ENCODE measurements around the gene NALCN. TPM values are rescaled to one million over a fixed set of nuclear protein-coding genes. Genes with fewer than 3 reads are reported as not detected.

The NALCN gene
- total RNA-seq, 4 donors from 2014 or later: 0.67 to 2.0 (median 1.5) TPM

DNA sequence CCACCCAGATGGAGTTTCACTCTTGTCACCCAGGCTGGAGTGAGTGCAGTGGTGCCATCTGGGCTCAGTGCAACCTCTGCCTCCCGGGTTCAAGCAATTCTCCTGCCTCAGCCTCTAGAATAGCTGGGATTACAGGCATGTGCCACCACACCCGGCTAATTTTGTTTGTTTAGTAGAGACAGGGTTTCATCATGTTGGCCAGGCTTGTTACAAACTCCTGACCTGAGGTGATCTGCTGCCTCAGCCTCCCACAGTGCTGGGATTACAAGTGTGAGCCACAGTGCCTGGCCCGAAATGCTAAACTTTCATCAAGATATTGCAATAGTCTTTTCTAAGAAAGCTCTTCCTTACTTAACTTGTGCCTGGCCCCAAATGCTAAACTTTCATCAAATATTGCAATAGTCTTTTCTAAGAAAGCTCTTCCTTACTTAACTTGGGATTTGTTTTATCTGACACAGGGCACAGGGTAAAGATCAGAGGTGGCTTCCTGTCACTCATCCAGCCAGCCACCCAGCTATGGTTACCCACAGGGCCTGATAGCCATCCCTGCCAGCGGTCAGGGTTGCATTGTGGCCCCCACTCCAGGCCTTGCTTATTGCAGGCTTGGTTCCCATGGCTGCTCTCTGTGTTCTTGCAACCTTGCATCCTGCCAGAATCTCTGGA, 389.4 kb downstream of the NALCN start:
- no peak for DNase-seq (ENCODE audit: low spot score in 2 of 2)
- WGBS, 2 donors: 76 to 86% methylated on average over 4 of the region's 4 CpGs
- intact Hi-C loops (cut with DNase I; ENCODE audit: low total_unique reads): no loop called here
- no peak for TF ChIP-seq POLR2A (IDR thresholded peaks at IDR 0.05)
- TF ChIP-seq, protein P1, sequence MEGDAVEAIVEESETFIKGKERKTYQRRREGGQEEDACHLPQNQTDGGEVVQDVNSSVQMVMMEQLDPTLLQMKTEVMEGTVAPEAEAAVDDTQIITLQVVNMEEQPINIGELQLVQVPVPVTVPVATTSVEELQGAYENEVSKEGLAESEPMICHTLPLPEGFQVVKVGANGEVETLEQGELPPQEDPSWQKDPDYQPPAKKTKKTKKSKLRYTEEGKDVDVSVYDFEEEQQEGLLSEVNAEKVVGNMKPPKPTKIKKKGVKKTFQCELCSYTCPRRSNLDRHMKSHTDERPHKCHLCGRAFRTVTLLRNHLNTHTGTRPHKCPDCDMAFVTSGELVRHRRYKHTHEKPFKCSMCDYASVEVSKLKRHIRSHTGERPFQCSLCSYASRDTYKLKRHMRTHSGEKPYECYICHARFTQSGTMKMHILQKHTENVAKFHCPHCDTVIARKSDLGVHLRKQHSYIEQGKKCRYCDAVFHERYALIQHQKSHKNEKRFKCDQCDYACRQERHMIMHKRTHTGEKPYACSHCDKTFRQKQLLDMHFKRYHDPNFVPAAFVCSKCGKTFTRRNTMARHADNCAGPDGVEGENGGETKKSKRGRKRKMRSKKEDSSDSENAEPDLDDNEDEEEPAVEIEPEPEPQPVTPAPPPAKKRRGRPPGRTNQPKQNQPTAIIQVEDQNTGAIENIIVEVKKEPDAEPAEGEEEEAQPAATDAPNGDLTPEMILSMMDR (IDR thresholded peaks at IDR 0.05): no peak
- H3K4me3 ChIP-seq (ENCODE audit: low read depth, poor library complexity, severe bottlenecking): no peak overlapping the region

DNA sequence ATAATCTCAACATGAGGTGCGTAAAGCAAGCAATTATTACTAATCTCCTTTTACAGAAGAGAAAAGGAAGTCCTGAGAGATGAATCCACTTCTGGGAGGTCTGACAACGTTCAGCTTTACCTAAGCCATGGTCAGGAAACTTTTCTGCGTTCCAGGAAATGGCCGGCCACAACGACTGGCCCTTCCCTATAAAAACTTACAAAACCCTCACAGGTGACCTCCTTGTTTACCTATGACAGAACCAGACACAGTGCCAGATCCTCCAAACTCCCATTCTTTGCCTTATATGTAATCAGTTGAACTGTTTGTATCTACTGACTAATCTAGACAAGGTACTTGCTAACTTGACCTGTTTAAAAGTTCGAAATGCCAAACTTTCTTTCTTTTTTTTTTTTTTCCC, 390.0 kb downstream of the NALCN start:
- DNase-seq (ENCODE audit: low spot score in 2 of 2): no peak
- TF ChIP-seq, protein P1 (IDR thresholded peaks at IDR 0.05): no peak
- no peak for TF ChIP-seq POLR2A (IDR thresholded peaks at IDR 0.05)
- H3K4me3 ChIP-seq (ENCODE audit: low read depth, poor library complexity, severe bottlenecking): no peak overlapping the region
- intact Hi-C loops (cut with DNase I; ENCODE audit: low total_unique reads): no loop called here
- WGBS, 2 donors: 66 to 67% methylated on average over 6 of the region's 6 CpGs

DNA sequence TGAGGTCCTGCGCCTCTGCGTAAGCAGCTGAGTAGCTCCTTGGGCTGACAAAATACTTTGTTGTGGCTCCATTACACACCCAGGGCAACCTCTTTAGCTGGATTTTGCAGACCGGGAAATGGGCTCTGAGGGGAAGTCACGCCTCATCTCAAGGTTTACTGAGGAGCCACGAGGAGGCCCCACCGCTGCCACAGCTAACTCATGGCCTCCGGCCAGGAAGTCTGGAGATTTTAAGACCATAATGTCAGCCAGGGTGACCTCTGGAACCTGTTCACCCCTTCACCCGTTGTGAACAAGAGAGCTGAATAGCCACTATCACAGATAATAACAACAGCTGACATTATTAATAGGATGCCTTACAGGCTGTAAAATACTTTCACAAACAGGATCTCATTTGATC, 390.4 kb downstream of the NALCN start:
- H3K4me3 ChIP-seq (ENCODE audit: low read depth, poor library complexity, severe bottlenecking): no peak overlapping the region
- intact Hi-C loops (cut with DNase I; ENCODE audit: low total_unique reads): no loop called here
- no peak for DNase-seq (ENCODE audit: low spot score in 2 of 2)
- TF ChIP-seq, protein P1 (IDR thresholded peaks at IDR 0.05): no peak
- no peak for TF ChIP-seq POLR2A (IDR thresholded peaks at IDR 0.05)
- WGBS, 2 donors: 63 to 64% methylated on average over 8 of the region's 8 CpGs

DNA sequence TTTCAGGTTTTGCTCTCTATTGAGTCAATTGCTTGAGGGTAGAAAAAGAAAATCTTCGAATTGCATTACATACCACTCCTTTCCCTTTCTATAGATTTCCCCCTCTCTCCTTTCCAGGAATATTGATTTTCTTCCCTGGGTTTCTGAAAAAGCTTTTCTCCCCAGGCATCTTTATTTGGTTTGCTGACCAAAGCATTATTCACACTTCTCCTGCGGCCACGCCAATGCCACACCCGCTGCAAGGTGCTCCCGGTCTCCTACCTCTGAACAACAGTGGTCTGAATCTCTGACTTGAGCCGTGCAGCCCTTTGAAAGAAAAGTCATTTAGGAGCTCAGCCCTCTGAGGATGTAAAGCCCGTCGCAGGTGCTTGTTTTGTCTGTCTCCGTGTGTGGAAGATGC, 390.8 kb downstream of the NALCN start:
- H3K4me3 ChIP-seq (ENCODE audit: low read depth, poor library complexity, severe bottlenecking): no peak overlapping the region
- TF ChIP-seq, protein P1 (IDR thresholded peaks at IDR 0.05): no peak
- TF ChIP-seq POLR2A (IDR thresholded peaks at IDR 0.05): no peak
- 77 to 84% methylated on average over 9 of the region's 9 CpGs for WGBS, 2 donors
- DNase-seq (ENCODE audit: low spot score in 2 of 2): no peak
- intact Hi-C loops (cut with DNase I; ENCODE audit: low total_unique reads): no loop called here

DNA sequence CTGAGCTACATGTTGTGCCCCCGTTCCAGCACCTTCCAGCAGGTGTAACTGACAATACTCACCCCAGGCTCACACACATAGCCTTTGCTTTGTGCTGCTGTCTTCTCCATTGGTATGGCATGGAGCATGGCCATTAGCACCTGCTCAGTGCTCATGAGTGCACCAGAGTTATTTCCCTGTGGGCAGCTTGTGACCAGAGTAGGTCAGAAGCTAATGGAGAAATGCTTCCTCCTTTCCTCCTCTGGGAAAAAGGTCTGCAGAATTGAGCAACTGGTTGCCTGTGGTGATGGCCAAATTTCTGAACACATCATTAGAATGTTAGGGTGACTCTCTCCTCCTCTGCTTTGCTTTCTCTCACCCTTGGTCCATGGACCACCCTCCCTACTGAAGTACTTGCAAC, 397.2 kb downstream of the NALCN start:
- no peak for DNase-seq (ENCODE audit: low spot score in 2 of 2)
- H3K4me3 ChIP-seq (ENCODE audit: low read depth, poor library complexity, severe bottlenecking): no peak overlapping the region
- 81 to 92% methylated on average over 1 of the region's 1 CpG for WGBS, 2 donors
- intact Hi-C loops (cut with DNase I; ENCODE audit: low total_unique reads): loop anchor here (10.0 kb wide), 1 partner anchor 416 kb away; no protein-coding TSS in a partner anchor
- TF ChIP-seq POLR2A (IDR thresholded peaks at IDR 0.05): no peak
- TF ChIP-seq, protein P1 (IDR thresholded peaks at IDR 0.05): no peak

DNA sequence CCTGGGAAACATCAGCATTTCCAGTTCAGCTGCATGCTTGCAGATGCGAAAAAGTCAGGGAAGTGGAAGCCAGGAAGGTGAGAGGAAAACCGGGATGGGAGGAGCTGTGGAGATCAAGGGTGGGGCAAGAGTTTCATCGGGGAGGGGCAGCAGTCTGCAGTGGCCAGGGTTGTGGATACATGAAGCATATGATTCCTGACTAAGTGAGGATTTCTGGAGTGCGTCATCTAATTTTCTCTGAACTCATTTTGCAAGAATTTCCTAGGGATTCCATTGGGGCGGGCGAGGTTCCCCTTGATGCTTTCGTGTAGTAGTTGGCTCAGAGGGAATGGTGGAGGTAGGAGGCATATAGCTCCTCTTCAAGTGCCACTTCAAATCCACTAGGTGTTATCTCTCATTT, 397.6 kb downstream of the NALCN start:
- DNase-seq (ENCODE audit: low spot score in 2 of 2): no peak
- H3K4me3 ChIP-seq (ENCODE audit: low read depth, poor library complexity, severe bottlenecking): no peak overlapping the region
- intact Hi-C loops (cut with DNase I; ENCODE audit: low total_unique reads): loop anchor here (10.0 kb wide), 1 partner anchor 416 kb away; no protein-coding TSS in a partner anchor
- WGBS, 2 donors: 50 to 54% methylated on average over 7 of the region's 7 CpGs
- TF ChIP-seq POLR2A (IDR thresholded peaks at IDR 0.05): no peak
- TF ChIP-seq, protein P1 (IDR thresholded peaks at IDR 0.05): no peak

Data from lower leg skin (tissue), 4 donors.